KMS-11 (cell line): ENCODE measurements around the gene OTOA.
A peak's percentile ranks its signal among the peaks of the same experiment; 100 is the strongest.

ENCODE experiments used
- H2AFZ ChIP-seq: fragments of 200-600 bp; sonication (generic); 2 replicates; pipeline ENCODE4 v1.6.1; 2016; ENCODE audit warnings: antibody characterized with exemption, mixed run types, low read depth
- H3K27ac ChIP-seq: fragments of 200-600 bp; sonication (generic); 2 replicates; pipeline ENCODE4 v1.6.1; 2016; ENCODE audit warnings: mild to moderate bottlenecking, mixed run types
- H3K27me3 ChIP-seq: fragments of 200-600 bp; sonication (generic); 2 replicates; pipeline ENCODE4 v1.6.1; 2017; ENCODE audit warnings: mild to moderate bottlenecking, low read depth, mixed run types, moderate library complexity; ENCODE audit not compliant: insufficient read depth
- H3K36me3 ChIP-seq: fragments of 200-600 bp; sonication (generic); 2 replicates; pipeline ENCODE4 v1.6.1; 2017; ENCODE audit warnings: mild to moderate bottlenecking, mixed run types; ENCODE audit not compliant: insufficient read depth
- H3K4me1 ChIP-seq: fragments of 200-600 bp; sonication (generic); 2 replicates; pipeline ENCODE4 v1.6.1; 2016; ENCODE audit warnings: mild to moderate bottlenecking, low read depth, mixed run types; ENCODE audit not compliant: poor library complexity, severe bottlenecking
- H3K4me2 ChIP-seq: fragments of 200-600 bp; sonication (generic); 2 replicates; pipeline ENCODE4 v1.7.0; 2016; ENCODE audit warnings: mild to moderate bottlenecking, mixed run types
- H3K4me3 ChIP-seq: fragments of 200-600 bp; sonication (generic); IDR thresholded peaks from 2 replicates; pipeline ENCODE4 v1.6.1; 2017; ENCODE audit warnings: low read depth, low read length, mixed read lengths; ENCODE audit not compliant: insufficient read depth
- H3K79me2 ChIP-seq: fragments of 200-600 bp; sonication (generic); 2 replicates; pipeline ENCODE4 v1.6.1; 2016; ENCODE audit warnings: low read depth, mixed run types; ENCODE audit not compliant: insufficient read depth
- H3K9ac ChIP-seq: fragments of 200-600 bp; sonication (generic); 2 replicates; pipeline ENCODE4 v1.6.1; 2016; ENCODE audit warnings: mild to moderate bottlenecking, mixed run types
- H4K20me1 ChIP-seq: fragments of 200-600 bp; sonication (generic); 2 replicates; pipeline ENCODE4 v1.6.1; 2016; ENCODE audit warnings: mild to moderate bottlenecking, mixed run types; ENCODE audit not compliant: insufficient read depth
- TF ChIP-seq, protein P1 (sequence below): fragments of 200-600 bp; sonication (generic); conservative IDR thresholded peaks from 2 replicates; pipeline ENCODE4 v1.6.1; 2017; ENCODE audit warnings: low read depth, mild to moderate bottlenecking, antibody characterized with exemption, low read length, moderate library complexity, mixed read lengths

OTOA gene

GRCh38 chr16:21663889-21664647, at the start of gene OTOA:
Gene OTOA, plus strand, starts transcription at chr16:21663968. Its CDS starts 14,547 bp downstream, at chr16:21678515.
- Histone ChIP-seq H3K27me3 (no peaks in the 10 kb centered on the region), H3K36me3 (no peaks in the 10 kb centered on the region), H3K9ac (no peak within 1 kb of the TSS), H4K20me1 (no peaks in the 10 kb centered on the region), H3K4me2 (no peak within 1 kb of the TSS), H3K4me1 (peaks cover 1% of the 10 kb centered on the region), H3K27ac (no peak within 1 kb of the TSS), H2AFZ (no peak within 1 kb of the TSS), H3K4me3 (no peak within 1 kb of the TSS), H3K79me2 (no peaks in the 10 kb centered on the region)
- TF ChIP-seq, protein P1, sequence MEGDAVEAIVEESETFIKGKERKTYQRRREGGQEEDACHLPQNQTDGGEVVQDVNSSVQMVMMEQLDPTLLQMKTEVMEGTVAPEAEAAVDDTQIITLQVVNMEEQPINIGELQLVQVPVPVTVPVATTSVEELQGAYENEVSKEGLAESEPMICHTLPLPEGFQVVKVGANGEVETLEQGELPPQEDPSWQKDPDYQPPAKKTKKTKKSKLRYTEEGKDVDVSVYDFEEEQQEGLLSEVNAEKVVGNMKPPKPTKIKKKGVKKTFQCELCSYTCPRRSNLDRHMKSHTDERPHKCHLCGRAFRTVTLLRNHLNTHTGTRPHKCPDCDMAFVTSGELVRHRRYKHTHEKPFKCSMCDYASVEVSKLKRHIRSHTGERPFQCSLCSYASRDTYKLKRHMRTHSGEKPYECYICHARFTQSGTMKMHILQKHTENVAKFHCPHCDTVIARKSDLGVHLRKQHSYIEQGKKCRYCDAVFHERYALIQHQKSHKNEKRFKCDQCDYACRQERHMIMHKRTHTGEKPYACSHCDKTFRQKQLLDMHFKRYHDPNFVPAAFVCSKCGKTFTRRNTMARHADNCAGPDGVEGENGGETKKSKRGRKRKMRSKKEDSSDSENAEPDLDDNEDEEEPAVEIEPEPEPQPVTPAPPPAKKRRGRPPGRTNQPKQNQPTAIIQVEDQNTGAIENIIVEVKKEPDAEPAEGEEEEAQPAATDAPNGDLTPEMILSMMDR: no peak

DNA sequence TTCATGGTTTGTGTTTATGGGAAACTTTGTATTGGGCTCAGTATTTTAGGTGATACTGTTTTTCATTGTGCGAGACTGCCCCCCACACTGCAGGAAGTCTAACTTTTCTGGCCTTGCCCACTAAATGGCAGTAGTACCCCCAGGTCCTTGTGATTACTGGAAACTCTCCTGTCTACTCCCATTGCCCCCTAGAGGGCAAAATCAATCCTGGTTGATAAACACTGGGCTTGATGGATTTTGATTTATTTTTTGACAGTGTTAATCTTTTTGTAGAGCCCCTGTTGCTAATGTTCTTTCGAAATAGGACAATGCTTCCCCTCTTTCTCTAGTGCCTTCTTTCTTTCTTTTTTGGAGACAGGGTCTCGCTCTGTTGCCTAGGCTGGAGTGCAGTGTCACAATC, 48.9 kb upstream of the OTOA start:
- no peak overlapping the region for H3K4me3 ChIP-seq
- H4K20me1 ChIP-seq: 0 out of 2 replicates have a peak, but pooled peaks cover 4% of the 10 kb centered on the region
- no peaks in the 10 kb centered on the region for H3K36me3 ChIP-seq
- TF ChIP-seq, protein P1: peak; percentile 42
- H3K27ac ChIP-seq: no peak overlapping the region
- no peak overlapping the region for H3K9ac ChIP-seq
- H2AFZ ChIP-seq: no peak overlapping the region
- H3K4me1 ChIP-seq: peaks cover 47% of the 10 kb centered on the region
- H3K4me2 ChIP-seq: no peak overlapping the region
- peaks cover 36% of the 10 kb centered on the region for H3K79me2 ChIP-seq
- no peaks in the 10 kb centered on the region for H3K27me3 ChIP-seq

- Histone ChIP-seq H3K4me3 (no peak overlapping the region), H3K79me2 (peaks cover 12% of the 10 kb centered on the region; the same call in 1 of the 2 replicates), H3K27me3 (no peaks in the 10 kb centered on the region)
Measured at GRCh38 chr16:21617607-21618006, 46.2 kb upstream of the OTOA start.

DNA sequence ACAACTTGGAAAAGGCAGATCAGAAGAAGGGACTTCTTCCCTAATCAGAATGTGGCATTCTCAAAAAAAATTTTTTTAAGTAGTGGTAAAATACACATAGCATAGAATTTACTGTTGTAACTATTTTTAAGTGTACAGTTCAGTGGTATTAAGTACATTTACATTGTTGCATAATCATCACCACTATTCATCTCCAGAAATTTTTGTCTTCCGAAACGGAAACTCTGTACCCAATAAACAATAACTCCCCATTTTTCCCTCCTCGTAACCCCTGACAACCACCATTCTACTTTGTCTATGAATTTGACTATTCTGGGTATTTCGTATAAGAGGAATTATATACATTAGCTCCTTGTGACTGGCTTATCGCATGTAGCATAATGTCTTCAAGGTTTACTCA, 45.5 kb upstream of the OTOA start:
- Histone ChIP-seq H4K20me1 (0 out of 2 replicates have a peak, but pooled peaks cover 4% of the 10 kb centered on the region), H2AFZ (no peak overlapping the region), H3K36me3 (no peaks in the 10 kb centered on the region), H3K4me1 (peaks cover 24% of the 10 kb centered on the region), H3K9ac (no peak overlapping the region), H3K27ac (no peak overlapping the region), H3K4me3 (no peak overlapping the region), H3K27me3 (no peaks in the 10 kb centered on the region), H3K79me2 (peaks cover 12% of the 10 kb centered on the region; the same call in 1 of the 2 replicates), H3K4me2 (no peak overlapping the region)
- TF ChIP-seq, protein P1: no peak

More at GRCh38 chr16:21617607-21618006, 46.2 kb upstream of the OTOA start:
- Histone ChIP-seq H2AFZ (no peak overlapping the region), H3K4me1 (peaks cover 24% of the 10 kb centered on the region), H3K36me3 (no peaks in the 10 kb centered on the region), H3K9ac (no peak overlapping the region), H3K4me2 (peak overlapping the region; percentile 0; the same call in 1 of the 2 replicates), H3K27ac (no peak overlapping the region), H4K20me1 (0 out of 2 replicates have a peak, but pooled peaks cover 4% of the 10 kb centered on the region)
- TF ChIP-seq, protein P1: no peak
